AG10803 (cell line): ENCODE results near the gene RAB40C.

ENCODE experiments used
- DNase-seq: peaks from one replicate; pipeline ENCODE4 v3.0.0; 2010; ENCODE audit warnings: low read depth
- H3K4me3 ChIP-seq: 2 replicates; pipeline ENCODE4 v1.5.1; 2011; ENCODE audit warnings: mild to moderate bottlenecking, low read length, control low read depth
- TF ChIP-seq, protein P1 (sequence below): conservative IDR thresholded peaks from 2 replicates; pipeline ENCODE4 v1.5.1; 2011; ENCODE audit warnings: mild to moderate bottlenecking, low read length, control low read depth, inconsistent platforms

The RAB40C gene

DNA sequence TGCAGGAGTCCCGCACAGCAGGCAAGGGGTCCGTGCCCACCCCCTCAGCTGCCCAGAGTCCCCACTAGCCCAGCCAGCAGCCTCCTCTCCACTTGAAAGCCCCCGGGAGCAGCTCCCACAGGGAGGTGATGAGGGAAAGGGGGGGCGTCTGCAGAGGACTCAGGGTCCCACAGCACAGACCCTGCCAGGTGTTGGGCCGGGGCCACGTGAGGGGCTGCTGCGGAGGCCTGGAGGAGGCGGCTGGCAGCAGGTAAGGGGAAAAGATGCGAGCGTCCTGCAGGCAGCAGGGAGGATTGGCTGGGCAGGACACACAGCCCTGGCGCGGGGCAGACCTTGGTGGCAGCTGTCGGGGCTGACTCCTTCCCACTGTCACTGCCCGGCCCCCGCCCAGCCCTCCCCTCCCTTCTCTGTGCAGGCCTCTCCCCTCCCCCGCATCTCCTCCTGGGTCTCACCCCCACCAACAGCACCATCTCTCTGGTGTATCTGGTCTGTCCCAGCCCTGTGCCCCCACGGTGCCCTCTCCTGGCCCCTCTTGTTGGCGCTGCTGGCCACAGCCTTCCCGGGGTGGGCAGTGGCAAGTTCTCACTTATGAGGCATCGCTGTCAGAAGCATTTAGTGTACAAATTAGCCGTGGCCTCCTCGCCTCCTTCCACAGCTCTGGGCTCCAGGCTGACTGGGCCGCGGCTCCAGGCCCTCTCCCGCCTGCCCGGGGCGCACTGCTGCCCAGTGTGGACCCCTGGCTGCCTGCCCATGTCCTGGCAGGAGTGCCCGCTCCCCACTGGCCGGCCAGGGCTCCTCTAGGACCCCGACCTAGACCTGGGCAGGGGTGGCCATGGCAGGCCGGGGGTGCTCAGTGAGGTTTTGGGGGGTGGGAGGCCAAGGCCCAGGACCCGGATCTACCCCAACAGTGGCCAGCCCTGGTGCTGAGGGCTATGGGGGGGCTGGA, 34.1 kb upstream of the RAB40C start:
- TF ChIP-seq, protein P1, sequence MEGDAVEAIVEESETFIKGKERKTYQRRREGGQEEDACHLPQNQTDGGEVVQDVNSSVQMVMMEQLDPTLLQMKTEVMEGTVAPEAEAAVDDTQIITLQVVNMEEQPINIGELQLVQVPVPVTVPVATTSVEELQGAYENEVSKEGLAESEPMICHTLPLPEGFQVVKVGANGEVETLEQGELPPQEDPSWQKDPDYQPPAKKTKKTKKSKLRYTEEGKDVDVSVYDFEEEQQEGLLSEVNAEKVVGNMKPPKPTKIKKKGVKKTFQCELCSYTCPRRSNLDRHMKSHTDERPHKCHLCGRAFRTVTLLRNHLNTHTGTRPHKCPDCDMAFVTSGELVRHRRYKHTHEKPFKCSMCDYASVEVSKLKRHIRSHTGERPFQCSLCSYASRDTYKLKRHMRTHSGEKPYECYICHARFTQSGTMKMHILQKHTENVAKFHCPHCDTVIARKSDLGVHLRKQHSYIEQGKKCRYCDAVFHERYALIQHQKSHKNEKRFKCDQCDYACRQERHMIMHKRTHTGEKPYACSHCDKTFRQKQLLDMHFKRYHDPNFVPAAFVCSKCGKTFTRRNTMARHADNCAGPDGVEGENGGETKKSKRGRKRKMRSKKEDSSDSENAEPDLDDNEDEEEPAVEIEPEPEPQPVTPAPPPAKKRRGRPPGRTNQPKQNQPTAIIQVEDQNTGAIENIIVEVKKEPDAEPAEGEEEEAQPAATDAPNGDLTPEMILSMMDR = no peak
- no peak overlapping the region for H3K4me3 ChIP-seq
- DNase-seq = no peak

DNA sequence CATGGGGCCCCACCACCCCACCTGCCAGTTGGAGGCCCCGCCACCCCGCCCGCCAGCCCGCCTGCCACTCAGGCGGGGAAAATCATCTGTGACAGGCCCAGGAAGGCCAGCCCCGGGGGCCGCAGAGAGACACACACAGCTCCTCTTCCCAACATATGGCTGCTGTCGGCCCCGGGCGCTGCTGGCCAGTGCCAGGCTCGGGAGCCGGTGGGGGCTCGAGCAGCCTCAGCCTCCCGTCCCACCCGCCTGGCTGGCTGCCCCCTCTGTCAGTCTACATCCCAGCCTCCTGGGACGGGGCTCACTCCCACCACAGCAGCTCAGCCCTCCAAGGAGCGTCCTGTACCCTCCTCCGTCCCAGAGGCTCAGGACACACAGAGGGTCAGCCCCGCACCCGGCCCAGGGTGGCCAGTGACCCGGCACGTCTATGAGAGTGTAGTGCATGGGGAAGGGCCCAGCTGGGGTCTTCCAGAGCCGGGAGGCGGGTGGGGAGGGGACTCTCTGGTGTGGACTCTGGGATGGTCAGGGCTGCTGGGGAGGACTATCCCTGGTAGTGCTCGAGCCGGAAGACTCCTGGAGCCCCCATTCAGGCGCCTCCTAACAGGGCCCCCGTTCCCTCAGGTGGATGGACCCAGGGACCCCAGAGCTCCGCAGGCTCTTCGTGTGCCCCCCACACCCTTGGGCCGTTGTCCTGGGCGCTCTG, 33.2 kb upstream of the RAB40C start:
- H3K4me3 ChIP-seq = no peak overlapping the region
- TF ChIP-seq, protein P1 = no peak
- no peak for DNase-seq

- DNase-seq = no peak
- no peak overlapping the region for H3K4me3 ChIP-seq
- TF ChIP-seq, protein P1 = no peak
Measured at GRCh38 chr16:557463-558297, 32.2 kb upstream of the RAB40C start.

- no peak for DNase-seq
- H3K4me3 ChIP-seq = no peak overlapping the region
- TF ChIP-seq, protein P1 = no peak
Measured at GRCh38 chr16:558298-559020, 31.4 kb upstream of the RAB40C start.

- TF ChIP-seq, protein P1 = no peak
- no peak overlapping the region for H3K4me3 ChIP-seq
- DNase-seq = no peak
Measured at GRCh38 chr16:559021-559380, 30.9 kb upstream of the RAB40C start.

DNA sequence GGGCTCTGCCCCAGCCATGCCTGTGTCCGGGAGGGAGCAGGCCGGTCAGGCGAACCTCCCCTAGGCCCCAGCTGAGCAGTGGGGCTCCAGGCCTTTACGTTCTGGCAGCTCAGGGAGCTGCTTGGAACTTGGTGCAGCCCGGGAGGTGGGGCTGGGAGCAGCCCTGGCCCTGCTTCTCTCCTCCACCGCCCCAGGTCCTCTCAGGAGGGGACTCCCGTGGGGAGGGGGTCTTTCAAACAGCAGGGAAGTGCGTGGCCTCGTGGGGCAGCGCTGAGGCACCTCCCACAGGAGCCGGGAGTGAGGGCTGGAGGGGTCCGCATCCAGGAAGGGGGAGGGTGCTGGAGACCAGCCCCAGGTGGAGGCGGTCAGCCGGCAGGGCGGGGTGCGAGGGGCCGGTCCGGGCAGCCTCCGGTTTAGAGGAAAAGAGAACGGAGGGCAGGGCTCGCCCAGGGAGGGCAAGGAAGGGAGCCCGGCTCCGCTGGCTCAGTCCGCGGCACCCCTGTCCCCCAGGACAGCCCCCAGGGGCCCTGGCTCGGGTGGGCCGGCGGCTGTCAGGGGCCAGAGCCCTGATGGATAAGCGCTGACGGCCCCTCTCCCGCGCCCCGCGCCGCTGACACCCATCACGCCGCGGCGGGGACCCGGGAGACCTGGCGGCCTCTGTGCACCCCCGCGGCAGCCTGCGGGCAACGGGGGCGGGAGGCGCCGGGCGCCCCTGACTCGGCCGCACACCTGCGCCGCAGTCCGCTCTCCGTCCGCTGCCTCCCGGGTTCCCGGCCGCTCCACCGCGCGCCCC, 30.3 kb upstream of the RAB40C start:
- no peak for DNase-seq
- H3K4me3 ChIP-seq = no peak overlapping the region
- TF ChIP-seq, protein P1 = no peak
